DMS153 (cell line): ENCODE measurements around the gene RPS6KA4.
"Not testable (repeated sequence)": the region's sequence is repeated elsewhere in the genome, so short reads cannot be mapped to it uniquely, and the experiment has no call there.

ENCODE experiments used
- DNase-seq: peaks from one replicate; lab custom pipeline; 2025; lab: John Stamatoyannopoulos, UW

RPS6KA4 gene

DNA sequence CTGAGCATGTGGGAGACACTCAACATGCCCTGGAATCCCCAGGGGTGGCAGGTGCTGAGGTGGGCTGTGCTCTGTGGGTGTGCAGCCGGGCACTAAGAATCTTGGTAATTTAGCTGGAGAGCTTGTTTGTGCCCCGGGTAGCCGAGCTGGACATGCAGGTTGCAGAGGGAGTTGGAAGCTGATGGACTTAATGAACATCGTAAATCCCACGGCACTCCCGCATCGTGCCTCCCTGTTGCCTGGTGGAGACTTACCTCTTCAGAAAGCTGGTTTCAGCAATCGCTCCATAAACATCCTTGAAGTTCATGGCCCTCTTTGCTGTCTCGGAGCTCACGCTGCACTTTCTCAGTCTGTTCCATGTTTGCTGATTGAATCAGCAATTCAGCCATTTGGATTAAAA, 29.9 kb downstream of the RPS6KA4 start:
- no peak for DNase-seq

DNA sequence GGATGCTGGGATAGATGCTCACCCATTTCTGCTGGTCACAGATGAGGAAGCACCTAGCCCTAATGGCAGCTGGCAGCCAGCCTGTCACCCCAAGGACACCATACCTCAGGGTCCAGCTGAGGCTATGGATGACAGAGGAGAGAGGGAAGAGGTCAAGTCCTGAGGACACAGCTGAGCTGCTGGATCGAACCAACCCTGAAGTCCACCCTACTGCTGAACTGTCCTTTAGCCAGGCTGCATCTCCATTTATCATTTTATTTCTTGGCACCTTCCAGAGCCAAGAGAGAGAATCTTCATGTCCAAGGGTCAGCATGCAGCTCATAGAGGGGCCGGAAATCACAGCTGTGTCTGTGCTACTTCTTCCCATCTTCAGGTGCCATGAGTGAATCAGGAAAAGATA, 30.9 kb downstream of the RPS6KA4 start:
- no peak for DNase-seq

DNA sequence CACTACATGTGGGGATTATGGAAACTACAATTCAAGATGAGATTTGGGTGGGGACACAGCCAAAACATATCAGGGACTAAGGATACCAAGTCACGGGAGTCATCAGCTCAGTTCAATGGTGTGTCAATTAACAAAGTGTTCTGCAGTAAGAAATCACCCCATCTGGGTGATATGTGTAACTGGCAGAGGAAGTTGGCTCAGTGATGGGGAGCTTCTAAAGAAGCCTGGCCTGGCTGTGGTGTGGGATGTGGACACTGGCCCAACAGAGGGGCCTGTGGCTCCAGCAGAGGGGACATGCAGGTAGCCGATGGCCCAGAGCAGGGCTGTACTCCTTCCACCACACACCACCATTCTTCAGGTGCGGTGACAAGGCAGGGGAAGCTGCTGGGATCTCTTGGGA, 31.6 kb downstream of the RPS6KA4 start:
- DNase-seq = no peak

DNA sequence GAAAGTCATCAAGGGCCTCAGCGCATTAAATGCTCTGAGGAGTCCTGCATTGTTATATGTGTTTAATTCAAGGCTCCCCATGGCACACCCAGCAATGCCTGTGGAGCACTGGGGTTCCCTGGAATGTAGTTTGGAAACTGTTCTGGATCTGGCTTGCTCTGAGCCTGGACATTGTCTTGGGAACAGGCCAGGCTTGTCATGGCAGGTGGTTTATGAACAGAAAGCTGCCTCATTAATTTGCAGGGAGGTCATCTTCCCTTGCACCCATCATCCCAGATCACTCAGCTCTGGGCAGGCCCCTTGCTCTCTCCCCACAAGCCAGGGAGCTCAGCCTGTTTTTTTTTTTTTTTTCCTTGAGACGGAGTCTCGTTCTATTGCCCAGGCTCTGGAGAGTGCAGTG, 32.9 kb downstream of the RPS6KA4 start:
- no peak for DNase-seq

DNA sequence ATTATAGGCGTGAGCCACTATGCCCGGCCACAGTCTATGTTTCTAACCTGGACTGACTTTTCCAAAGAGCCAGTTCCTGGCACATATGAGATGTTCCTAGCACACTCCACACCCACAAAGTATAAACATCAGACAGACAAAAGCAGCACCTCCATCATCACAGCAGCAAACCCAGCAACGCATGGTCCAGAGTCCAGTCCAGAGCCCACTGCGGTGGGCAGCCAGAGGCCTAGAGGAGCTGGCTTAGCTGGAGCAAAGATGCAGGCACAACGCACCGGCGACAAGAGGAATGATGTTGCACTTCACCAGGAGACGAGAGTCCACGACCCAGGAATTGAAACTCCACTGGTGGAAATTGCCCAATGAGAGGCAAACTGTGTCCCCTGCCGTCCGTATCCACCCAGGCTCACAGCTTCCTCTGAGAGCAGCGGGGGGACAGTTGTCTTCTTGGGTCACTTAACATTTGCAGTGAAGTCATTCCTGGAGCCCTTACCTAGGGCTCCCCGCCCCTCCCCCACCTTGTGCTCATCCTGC, 36.6 kb downstream of the RPS6KA4 start:
- DNase-seq = no peak

DNA sequence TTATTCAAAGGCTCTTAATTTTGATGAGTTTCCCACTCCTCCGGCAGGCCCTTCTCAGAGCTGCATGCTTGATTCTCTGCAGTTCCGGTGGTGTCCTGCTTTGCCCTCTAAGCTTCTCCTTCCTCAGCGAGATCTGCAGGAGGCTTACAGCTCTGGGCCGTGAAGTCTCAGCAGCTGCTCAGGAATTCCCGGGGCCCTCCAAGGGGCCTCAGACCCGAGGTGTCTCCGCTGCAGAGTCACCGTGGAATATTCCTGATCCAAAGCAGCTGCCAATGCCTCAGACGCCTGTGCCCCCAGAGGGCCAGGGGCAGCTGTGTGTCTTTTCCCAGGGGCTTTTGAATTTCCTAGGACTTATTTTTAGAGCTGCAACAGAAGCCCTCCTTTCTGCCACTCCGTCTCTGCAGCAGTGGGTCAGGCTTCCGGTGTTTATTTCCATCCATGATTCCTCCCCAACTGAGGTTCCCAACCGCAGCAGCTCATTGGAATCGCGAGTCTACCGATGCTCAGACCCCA, 37.2 kb downstream of the RPS6KA4 start:
- DNase-seq = no peak

DNA sequence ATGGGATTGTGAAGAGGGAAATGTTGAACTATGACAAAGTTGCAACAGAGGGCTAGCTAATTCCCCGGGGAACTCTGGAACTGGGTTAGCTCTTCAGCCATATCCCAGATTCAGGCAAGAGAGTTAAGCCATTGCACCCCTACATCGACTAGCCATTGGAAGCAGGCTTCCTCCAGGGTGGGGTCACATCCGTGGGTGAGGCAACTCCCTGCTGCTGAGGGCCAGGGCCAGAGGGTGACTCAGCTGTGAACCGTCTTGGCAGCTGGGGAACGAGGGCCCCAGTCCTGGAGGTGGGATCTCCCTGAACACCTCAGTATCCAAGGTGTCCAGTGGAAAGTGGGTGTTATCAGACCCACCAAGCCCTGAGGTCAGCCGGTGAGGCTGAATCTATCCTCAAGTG, 41.1 kb downstream of the RPS6KA4 start:
- DNase-seq = no peak

DNA sequence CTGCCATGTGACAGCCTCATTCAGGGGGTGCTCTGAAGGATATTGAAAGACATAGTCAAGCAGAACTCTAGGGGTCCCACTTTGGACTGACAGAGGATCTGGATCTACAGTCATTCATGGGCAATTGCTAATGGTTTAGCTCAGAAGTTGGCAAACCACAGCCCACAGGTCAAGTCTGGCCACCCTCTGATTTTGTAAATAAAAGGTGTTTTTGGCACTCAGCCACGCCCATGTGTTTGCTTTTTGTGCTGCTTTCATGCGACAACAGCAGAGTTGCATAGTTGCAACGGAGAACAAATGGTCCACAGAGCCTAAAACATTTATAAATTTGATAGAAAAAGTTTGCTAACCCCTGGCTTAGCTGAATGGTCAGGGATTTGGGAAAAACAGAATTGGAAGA, 41.7 kb downstream of the RPS6KA4 start:
- DNase-seq = no peak

DNA sequence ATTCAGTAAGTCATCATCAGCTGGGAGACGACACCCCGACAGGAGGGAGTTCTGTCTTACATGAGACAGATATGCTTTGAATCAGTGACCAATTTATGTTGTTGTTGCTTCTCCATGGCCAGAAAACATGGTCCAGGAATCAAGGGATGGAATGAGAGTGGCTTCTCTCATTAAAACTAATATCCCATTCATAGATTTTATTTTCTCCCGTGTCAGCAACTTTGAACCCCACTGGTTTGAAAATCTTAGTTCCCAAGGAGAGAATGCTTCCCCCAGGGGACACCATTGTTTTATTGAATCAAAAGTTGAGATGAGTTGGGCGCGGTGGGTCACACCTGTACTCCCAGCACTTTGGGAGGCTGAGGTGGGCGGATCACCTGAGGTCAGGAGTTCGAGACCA, 42.8 kb downstream of the RPS6KA4 start:
- DNase-seq = no peak

DNA sequence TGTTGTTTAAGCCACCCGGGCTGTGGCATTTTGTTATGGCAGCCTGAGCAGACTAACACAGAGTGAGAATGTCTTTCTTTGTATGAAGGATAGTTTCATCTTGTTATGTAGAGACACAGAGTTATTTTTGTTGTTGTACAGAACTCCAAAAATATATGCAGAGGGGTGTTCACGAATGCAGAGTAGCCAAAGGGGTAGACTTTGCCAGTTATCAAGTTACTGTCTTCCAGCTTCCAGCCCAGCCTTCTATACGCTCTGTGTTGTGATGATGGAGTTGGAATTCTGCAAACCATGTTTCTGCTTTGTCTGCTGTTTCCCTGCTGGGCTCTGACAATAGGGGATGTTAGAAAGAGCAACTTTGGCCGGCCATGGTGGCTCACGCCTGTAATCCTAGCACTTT, 44.1 kb downstream of the RPS6KA4 start:
- DNase-seq = no peak

DNA sequence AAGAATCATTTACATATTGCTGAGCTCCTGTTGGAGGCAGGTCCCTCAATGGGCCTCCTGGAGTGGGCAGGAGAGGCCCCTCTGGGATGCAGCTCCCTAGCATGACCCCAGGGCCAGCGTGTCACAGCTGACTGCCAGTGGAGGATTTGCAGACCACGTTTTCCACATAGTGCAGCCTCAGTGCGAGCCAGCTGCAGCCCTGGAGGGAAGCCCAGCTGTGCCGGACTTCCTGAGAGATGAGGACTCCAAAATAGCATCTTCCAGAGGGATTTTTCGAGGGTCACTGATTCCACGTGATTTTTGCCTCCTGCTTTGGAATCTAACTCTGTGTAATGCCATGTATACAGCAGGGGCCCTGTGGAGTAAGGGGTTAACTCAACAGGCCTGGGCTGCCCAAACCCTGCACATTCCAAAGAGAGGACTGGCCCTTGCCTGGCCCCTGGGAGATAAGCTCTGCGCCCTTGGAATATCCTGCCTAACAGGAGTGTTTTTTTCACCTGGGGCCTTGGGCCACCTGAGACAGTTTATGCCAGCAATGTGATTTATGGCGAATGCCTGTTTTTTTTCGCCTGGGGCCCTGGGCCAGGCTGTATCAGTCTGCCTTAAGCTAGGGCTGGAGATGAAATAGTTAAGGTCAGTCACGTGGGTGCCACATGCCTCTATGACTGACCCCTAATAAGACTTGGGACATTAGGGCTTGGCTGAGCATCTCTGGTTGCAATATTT, 47.4 kb downstream of the RPS6KA4 start:
- no peak for DNase-seq

DNA sequence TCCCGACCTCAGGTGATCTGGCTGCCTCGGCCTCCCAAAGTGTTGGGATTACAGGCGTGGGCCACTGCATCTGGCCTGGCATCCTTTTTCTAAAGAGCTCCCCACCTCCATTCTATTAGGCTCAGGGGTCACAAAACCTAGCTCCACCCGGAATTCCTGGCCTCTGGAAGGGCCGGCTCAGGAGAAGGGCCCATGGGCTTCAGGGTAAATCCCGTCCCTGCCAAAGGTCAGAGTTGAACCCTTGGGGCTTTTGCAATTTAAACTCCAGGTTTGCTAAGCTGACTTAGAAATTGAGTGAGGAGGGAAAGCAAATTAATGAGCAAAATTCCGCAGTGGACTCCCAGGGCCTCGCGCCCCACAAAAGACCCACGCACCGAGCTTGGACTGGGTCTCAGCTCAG, 48.3 kb downstream of the RPS6KA4 start:
- DNase-seq = no peak

DNA sequence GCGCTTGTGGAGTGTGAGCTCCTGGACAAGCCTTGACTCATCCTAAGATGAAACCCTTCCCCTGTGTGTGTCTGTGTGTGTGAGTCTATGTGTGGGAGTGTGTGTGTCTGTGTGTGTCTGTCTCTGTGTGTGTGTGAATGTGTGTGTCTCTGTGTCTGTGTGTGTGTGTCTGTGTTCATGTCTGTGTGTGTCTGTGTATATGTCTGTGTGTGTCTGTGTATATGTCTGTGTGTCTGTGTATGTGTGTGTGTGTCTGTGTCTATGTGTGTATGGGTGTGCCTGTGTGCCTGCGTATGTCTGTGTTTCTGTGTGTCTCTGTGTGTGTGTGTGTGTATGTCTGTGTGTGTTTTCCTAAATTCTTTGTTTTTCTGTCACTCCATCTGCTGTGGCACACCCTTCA, 48.7 kb downstream of the RPS6KA4 start:
- DNase-seq = no peak

DNA sequence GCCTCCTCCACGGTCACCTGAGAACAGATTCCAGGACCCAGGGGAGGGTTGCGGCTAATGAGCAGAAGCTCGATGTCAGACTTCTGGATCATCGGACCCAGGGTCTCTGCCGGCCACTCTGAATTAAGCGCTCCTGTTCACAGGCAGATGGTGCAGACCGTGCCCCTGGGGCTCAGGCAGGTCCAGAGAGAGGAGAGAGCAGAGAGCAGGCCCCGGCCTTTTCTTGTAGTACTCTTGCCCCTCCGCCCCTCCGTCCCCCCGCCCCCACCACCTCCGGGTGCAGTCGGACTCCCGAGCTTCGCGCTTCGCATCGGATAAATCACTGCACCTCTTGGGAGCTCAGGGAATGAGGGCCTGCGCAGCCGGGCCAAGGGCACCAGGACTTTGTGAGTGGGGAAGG, 50.3 kb downstream of the RPS6KA4 start:
- no peak for DNase-seq

DNA sequence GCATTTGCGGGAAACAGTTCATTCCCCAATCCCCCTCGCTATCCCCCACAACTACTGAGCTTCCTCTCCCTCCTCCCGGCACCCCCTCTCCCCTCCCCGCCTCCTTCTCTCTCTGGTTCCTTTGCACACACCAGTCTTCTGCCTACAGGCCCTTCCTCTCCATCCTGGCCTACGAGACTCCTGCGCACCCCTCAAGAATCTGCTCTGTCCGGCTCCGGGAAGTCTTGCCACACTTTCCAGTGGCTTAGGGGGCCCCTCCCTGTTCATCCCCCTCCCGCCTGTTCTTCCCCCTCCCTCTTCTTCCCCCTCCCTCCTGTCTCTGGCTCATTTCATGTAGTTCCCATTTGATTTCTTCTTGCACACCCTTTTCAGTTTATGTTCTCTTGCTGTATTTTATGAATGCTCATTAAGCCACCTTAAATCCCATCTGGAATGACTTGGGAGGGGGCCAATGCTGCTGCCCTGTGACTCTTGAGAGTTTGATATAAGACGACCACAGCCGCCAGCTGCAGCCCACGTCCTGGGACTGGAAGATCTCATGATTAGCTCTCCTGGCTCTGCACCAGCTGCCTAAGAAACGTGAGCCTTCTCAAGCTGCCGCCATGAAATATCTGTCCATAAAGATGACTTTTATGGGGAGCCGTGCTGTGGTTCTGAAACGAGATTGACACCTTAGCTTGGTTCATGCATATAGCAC, 50.9 kb downstream of the RPS6KA4 start:
- DNase-seq = no peak

DNA sequence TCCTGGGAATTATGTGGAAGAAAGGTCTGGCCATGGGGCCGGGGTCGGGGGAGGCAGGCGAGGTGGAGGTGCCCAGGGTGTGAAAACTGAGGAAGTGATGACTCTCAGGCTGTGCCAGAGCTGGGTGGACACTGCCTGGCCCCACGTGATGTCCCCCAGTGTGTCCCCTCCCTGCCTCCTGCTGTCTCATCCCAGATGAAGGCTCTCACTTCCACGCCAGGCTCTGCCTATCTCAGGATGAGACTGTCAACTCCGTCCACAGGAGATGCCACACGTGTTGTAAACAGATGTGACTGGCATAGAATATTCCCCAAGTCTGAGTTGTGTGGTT, 51.4 kb downstream of the RPS6KA4 start:
- no peak for DNase-seq

DNA sequence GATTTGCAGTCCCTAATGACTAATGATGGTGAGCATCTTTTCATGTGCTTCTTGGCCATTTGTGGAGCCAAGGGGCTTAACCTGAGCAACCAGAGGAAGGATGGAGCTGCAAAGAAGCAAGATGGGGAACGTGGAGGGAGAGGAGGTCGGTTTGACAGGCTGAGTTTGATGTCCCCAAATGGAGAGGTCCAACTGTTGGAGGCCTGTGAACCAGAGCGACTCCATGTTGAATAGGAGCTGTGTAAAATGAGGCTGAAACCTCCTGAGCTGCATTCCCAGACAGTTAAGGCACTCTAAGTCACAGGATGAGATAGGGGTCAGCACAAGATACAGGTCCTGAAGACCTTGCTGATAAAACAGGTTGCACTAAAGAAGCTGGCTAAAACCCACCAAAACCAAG, 54.5 kb downstream of the RPS6KA4 start:
- DNase-seq = no peak

DNA sequence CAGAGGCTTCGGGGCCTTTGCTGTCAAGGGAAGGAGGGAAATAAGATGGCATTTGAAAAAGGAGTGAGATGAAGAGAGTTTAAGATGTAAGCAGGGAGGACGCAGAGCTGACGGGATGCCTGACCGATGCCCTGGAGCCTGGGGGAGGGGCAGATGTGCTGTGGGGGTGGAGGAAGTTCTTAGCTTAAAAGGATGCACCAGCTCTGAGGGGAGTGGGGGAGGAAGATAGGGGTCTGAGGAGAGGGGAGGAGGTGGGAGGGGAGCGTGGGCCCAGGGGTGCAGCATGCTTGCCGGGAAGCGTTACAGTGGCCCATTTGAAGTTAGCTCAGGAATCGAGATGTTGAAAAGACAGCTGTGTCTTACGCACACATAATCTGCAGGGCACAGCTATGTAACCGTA, 56.3 kb downstream of the RPS6KA4 start:
- no peak for DNase-seq

DNA sequence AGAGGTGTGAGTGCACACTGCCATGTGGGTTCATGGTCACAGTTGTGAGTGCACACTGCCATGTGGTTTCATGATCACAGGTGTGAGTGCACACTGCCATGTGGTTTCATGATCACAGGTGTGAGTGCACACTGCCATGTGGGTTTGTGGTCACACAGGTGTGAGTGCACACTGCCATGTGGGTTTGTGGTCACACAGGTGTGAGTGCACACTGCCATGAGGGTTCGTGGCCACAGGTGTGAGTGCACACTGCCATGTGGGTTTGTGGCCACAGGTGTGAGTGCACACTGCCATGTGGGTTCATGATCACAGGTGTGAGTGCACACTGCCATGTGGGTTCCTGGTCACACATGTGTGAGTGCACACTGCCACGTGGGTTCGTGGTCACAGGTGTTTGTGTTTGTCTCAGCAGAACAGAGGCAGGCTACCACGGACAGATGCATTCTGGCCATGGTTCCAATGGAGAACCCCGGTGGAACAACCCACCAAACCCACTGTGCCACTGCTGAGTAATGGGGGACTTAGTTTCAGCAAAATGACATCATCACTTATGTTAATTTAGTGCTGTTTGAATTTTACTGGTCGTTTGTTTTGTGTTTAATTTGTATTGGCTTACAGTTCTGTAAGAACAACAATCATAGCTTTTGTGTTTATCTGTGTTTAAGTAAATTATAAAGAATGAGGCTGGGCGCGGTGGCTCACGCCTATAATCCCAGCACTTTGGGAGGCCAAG, 57.2 kb downstream of the RPS6KA4 start:
- DNase-seq = no peak

DNA sequence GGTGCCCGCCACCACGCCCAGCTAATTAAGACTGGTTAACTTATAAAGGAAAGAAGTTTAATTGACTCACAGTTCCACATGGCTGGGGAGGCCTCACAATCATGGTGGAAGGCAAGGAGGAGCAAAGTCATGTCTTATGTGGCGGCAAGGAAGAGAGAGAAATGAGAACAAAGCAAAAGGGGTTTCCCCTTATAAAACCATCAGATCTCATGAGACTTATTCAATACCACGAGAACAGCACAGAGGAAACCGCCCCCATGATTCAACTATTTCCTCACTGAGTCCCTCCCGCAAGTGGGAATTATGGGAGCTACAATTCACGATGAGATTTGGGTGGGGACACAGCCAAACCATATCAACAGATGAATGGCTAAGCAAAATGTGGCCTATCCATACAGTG, 59.3 kb downstream of the RPS6KA4 start:
- DNase-seq = not testable (repeated sequence)

DNA sequence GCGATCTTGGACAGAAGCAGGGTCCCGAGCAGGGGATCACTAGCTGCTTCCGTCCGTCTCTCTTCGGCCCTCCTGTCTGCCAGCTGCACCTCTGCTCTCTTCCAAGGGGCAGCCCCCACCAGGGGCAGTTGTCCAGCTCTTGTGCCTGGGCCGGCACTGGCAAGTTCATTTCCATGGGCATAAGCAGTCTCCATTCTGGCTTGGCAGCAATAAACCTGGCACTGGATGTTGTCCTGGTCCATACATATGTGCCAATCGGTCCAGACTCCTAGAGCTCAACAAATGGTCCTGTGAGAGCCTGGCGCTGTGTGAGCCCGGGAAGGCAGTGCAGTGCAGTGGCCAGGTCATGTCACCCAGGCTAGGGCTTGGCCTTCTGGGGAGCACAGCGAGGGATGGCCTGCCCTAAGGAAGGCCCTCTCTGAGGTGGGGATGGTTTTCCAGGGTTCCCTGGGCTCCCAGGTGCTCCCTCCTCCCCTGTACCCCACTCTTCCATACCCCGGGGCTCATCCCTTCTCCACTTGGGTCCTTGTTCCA, 60.4 kb downstream of the RPS6KA4 start:
- DNase-seq = no peak

DNA sequence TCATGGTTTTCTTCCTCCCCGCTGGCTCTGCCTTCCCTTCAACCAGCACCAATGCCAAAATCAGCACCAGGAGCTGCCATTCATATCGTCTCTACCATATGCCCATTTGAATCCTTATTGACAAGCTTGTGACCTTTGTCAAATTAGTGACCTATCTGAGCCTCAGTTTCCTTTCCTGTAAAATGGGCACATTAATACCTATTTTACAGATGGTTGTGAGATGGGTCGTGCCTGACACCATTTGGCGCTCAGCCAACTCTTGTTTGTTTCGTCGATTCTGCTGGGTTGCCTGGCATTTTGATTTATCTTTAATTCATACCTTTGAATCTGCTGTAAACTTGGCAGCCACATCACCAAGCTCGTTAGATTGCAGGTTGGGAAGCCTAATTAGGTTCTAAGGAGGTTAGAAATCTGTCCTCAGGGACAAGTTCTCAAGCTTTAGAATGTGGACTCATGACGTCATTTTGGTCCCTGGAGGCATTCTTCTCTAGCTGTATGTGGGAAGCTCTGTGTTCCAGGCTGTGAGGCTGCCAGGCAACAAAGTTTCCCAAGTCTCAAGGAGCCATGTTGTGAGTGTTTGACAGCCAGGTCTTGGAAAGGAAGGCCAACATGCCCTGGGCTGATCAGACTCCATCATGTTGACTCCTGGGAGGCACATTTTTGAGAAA, 61.0 kb downstream of the RPS6KA4 start:
- DNase-seq = no peak
